Activated naive CD4-positive, alpha-beta T cell treated with anti-CD3 and anti-CD28 coated beads, Interleukin-2, amount 50 U/mL, for 72 hours (primary cell): ENCODE results near the gene MSLN. TPM values are rescaled to one million over a fixed set of nuclear protein-coding genes. Genes with fewer than 3 reads are reported as not detected.

Experiments used
- ATAC-seq, 2 donors: fragments of 150-1000 bp; cut with Tn5 transposase; 2 replicates each; pipeline ENCODE4 v1.10.0; 2021; ENCODE audit warnings: mild to moderate bottlenecking in 2 of 2, moderate library complexity in 2 of 2
- DNase-seq, 2 donors: peaks; one replicate each; pipeline ENCODE4 v3.0.0; 2021 to 2022; ENCODE audit warnings: low spot score in 2 of 2
- H3K27ac Mint-ChIP-seq, 2 donors: one replicate each; pipeline ENCODE4 v1.8.0; 2022; ENCODE audit warnings: mild to moderate bottlenecking in 2 of 2, mixed read lengths in 2 of 2
- H3K36me3 Mint-ChIP-seq, 2 donors: one replicate each; pipeline ENCODE4 v1.8.0; 2022; ENCODE audit warnings: mixed read lengths in 2 of 2
- H3K9me3 Mint-ChIP-seq, 2 donors: one replicate each; pipeline ENCODE4 v1.8.0; 2022; ENCODE audit warnings: mixed read lengths in 2 of 2
- total RNA-seq, 2 donors: library from RNA; stranded (reverse); gene quantifications; one replicate each; pipeline ENCODE4 v1.2.3, GENCODE V29; 2022

Gene MSLN
- total RNA-seq, 2 donors from 2014 or later, result not detected

DNA sequence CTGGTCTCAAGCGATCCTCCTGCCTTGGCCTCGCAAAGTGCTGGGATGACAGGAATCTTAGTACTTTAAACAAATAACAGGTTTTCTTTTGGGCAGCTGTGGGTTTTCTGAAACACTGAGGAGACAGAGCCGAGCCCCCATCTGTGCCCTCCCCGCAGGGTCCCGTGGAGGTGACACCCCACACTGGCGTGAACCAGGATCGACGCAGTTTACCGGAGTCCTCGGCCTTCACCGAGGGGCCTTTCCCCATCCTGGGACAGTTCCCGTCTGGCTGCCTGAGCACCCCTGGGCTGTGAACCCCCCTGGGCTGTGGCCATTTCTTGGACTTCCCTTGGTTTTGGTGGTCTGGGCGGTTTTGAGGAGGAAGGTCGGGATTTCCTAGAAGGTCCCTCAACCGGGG is 55.3 kb downstream of the MSLN start:
- H3K36me3 Mint-ChIP-seq, result no peaks in the 10 kb centered on the region
- no peak for DNase-seq
- no peaks in the 10 kb centered on the region for H3K9me3 Mint-ChIP-seq
- no peak for ATAC-seq
- no peak overlapping the region for H3K27ac Mint-ChIP-seq

DNA sequence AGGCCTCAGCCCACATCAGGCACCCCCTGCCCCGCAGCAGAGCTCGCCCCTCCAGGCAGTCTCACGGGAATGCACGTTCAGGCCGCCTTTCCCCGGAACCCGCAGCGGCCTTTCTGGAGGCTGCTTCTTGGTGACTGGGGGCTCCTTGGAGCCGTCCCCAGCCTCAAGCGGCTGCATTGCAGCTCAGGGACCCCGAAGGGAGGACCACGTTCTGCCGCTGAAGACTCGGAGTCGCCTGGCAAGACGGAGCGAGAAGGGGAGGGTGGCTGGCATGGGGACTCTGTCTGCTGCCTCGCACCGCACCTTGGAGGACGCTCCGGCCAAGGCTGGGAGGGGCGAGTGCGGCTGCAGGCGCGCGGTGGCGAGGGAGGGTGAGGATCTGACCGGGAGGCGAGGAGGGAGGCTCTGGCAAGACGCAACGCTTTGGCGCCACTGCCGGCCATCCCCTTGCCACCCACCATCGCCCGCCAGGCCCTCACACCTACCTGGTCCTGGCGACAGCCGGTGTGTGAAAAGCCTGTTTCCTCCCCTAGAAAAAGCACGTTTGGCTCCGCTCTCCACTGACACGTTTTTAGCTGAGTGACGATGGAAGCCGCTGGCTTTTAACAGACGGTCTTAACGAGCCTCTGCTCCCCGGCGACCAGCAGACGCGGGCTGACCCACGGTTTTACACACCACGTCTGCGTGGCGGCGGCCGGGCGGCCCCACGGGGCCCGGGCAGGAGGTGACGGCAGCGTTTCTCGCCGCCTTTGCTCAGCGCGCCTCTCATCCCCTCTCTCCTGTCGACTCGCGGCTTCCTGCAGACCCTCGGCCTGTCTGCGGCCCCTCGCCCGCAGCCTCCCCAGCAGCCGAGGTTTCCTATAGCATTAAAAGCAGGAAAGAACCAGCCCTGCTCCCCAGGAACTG is 56.7 kb downstream of the MSLN start:
- ATAC-seq, result no peak
- no peaks in the 10 kb centered on the region for H3K36me3 Mint-ChIP-seq
- no peak for DNase-seq
- H3K27ac Mint-ChIP-seq, result no peak overlapping the region
- H3K9me3 Mint-ChIP-seq, result no peaks in the 10 kb centered on the region

DNA sequence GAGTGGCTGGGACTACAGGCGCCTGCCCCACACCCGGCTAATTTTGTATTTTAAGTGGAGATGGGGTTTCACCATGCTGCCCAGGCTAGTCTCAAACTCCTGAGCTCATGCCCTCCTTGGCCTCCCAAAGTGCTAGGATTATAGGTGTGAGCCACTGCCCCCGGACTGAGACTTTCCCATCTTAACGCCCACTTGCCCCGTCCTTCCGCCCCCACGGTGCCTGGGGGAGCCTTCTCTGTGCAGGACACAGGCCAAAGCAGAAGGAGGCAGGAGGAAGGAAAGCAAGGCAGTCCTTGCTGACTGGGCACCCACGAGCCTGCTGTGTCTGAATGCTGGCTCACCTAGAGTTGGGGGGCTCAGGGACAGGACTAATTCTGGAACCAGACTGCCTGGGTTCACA is 57.6 kb downstream of the MSLN start:
- H3K36me3 Mint-ChIP-seq, result no peaks in the 10 kb centered on the region
- no peak overlapping the region for H3K27ac Mint-ChIP-seq
- H3K9me3 Mint-ChIP-seq, result no peaks in the 10 kb centered on the region
- DNase-seq, result no peak
- ATAC-seq, result no peak

Other genes starting within 250 kb of the MSLN start
- 10 to 100 TPM; 55.5 to 76.5 TPM for gene CAPN15, start 233.0 kb upstream of the MSLN start, total RNA-seq
- not detected for gene PRR35, start 200.3 kb upstream of the MSLN start, total RNA-seq
- gene NHLRC4, start 193.7 kb upstream of the MSLN start, total RNA-seq, result 1 to 10 TPM in 1 of 2 donors, under 1 TPM in 1; 0.59 to 1.8 TPM
- gene PIGQ, start 190.8 kb upstream of the MSLN start, total RNA-seq, result 10 to 100 TPM; 21.9 to 24.2 TPM
- 10 to 100 TPM; 12.1 to 13.0 TPM for gene RAB40C, start 170.7 kb upstream of the MSLN start, total RNA-seq
- under 1 TPM; 0.33 to 0.71 TPM for gene WFIKKN1, start 129.7 kb upstream of the MSLN start, total RNA-seq
- 100 to 1,000 TPM in 1 of 2 donors, 10 to 100 TPM in 1; 47.2 to 120 TPM for gene METTL26, start 124.4 kb upstream of the MSLN start, total RNA-seq
- 10 to 100 TPM; 33.7 to 52.0 TPM for gene MCRIP2, start 118.9 kb upstream of the MSLN start, total RNA-seq
- 100 to 1,000 TPM in 1 of 2 donors, 10 to 100 TPM in 1; 36.1 to 101 TPM for gene WDR90, start 111.4 kb upstream of the MSLN start, total RNA-seq
- gene RHOT2, start 92.6 kb upstream of the MSLN start, total RNA-seq, result 100 to 1,000 TPM; 112 to 118 TPM
- 1 to 10 TPM; 1.3 to 4.6 TPM for gene RHBDL1, start 85.1 kb upstream of the MSLN start, total RNA-seq
- 10 to 100 TPM; 61.2 to 69.9 TPM for gene STUB1, start 80.3 kb upstream of the MSLN start, total RNA-seq
- 10 to 100 TPM; 11.0 to 24.7 TPM for gene JMJD8, start 76.4 kb upstream of the MSLN start, total RNA-seq
- gene WDR24, start 70.3 kb upstream of the MSLN start, total RNA-seq, result 10 to 100 TPM; 16.0 to 19.1 TPM
- gene FBXL16, start 54.9 kb upstream of the MSLN start, total RNA-seq, result 10 to 100 TPM in 1 of 2 donors, 1 to 10 TPM in 1; 2.8 to 16.4 TPM
- gene METRN, start 45.6 kb upstream of the MSLN start, total RNA-seq, result 10 to 100 TPM; 10.1 to 14.7 TPM
- 10 to 100 TPM; 17.6 to 22.6 TPM for gene ANTKMT, start 39.6 kb upstream of the MSLN start, total RNA-seq
- 10 to 100 TPM in 1 of 2 donors, 1 to 10 TPM in 1; 6.2 to 10.7 TPM for gene CCDC78, start 34.3 kb upstream of the MSLN start, total RNA-seq
- gene HAGHL, start 33.6 kb upstream of the MSLN start, total RNA-seq, result 10 to 100 TPM; 22.2 to 24.5 TPM
- gene CIAO3, start 19.7 kb upstream of the MSLN start, total RNA-seq, result 100 to 1,000 TPM in 1 of 2 donors, 10 to 100 TPM in 1; 41.7 to 122 TPM
- gene RPUSD1, start 27.6 kb downstream of the MSLN start, total RNA-seq, result 10 to 100 TPM; 11.2 to 27.1 TPM
- gene CHTF18, start 27.9 kb downstream of the MSLN start, total RNA-seq, result 100 to 1,000 TPM in 1 of 2 donors, 10 to 100 TPM in 1; 98.7 to 116 TPM
- not detected for gene GNG13, start 40.0 kb downstream of the MSLN start, total RNA-seq
- gene LMF1, start 210.2 kb downstream of the MSLN start, total RNA-seq, result 10 to 100 TPM; 13.0 to 19.1 TPM
- gene SOX8, start 221.0 kb downstream of the MSLN start, total RNA-seq, result 1 to 10 TPM in 1 of 2 donors, under 1 TPM in 1; 0.43 to 5.9 TPM